ENCODE data around the gene MYH7.

MYH7 gene

DNA sequence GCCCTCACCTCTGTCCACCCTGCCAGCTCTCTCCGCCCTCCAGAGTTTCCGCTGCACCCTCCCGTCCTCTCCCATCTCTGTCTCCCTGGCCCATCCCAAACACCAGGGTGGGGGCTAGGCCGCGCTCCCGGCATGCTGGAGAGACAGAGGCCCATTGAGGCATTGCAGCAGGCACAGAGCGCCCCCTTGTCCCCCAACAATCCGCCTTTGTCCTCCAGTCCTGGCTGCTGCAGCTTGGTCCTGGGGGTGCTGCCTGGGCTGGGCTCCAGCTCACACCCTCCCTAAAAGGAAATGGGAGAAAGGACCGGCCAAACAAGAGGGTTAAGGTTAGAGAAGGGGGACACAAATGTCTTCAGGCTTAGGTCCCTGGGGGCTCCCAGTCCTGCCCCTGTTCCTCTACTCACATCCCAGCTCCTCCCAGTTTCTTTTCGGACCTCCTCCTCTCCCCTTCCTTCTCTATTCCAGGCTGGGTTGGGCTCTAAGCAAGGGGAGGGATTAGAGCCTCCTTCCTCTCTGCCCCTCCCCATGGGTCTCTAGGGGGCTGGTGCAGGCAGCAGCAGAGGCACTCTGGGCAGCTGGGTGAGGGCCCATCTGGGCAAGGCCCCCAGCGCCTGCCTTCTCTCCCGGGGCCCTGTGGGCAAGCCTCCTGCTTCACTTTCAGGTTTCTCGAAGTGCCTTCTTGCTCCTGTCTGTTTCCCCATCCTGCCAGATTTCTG is 58.8 kb downstream of the MYH7 start, which contains the start of gene CMTM5:
Gene CMTM5, plus strand, starts transcription at position 565 of the 716 bp plus-strand sequence. CDS start 206 bp downstream, outside the sequence.
- in situ Hi-C loops (cut with HindIII; ENCODE audit: low sequenced_read_pairs) = no loop called here

GRCh38 chr14:23375527-23376251 is 59.8 kb downstream of the MYH7 start:
- in situ Hi-C loops (cut with HindIII; ENCODE audit: low sequenced_read_pairs) = no loop called here

- in situ Hi-C loops (cut with HindIII; ENCODE audit: low sequenced_read_pairs) = no loop called here
Measured at GRCh38 chr14:23373041-23373440, 62.4 kb downstream of the MYH7 start.

- in situ Hi-C loops (cut with HindIII; ENCODE audit: low sequenced_read_pairs) = no loop called here
Measured at GRCh38 chr14:23372509-23372908, 63.0 kb downstream of the MYH7 start, which contains the start of gene IL25. IL25 (plus strand) TSS chr14:23372809.

DNA sequence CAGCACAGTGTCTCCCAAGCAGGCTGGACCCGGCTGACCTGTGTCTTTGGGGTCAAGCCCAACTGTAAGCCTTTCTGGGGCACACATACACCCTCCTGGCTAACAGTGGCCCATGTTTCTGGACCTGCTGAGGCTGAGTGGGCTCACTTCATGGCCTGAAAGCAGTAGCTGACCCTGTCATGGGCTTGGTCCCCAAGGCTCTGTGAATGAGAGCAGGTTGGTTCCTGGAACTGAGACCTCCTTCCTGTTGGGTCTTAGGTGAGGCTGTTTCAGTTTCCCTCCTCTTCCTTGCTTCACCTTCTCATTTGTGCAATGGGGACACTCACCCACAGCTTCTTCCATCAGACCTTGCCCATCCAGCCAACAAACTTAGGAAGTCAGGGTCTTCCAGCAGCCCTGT is 63.6 kb downstream of the MYH7 start:
- in situ Hi-C loops (cut with HindIII; ENCODE audit: low sequenced_read_pairs) = no loop called here

GRCh38 chr14:23370221-23370620 is 65.2 kb downstream of the MYH7 start:
- in situ Hi-C loops (cut with HindIII; ENCODE audit: low sequenced_read_pairs) = no loop called here

DNA sequence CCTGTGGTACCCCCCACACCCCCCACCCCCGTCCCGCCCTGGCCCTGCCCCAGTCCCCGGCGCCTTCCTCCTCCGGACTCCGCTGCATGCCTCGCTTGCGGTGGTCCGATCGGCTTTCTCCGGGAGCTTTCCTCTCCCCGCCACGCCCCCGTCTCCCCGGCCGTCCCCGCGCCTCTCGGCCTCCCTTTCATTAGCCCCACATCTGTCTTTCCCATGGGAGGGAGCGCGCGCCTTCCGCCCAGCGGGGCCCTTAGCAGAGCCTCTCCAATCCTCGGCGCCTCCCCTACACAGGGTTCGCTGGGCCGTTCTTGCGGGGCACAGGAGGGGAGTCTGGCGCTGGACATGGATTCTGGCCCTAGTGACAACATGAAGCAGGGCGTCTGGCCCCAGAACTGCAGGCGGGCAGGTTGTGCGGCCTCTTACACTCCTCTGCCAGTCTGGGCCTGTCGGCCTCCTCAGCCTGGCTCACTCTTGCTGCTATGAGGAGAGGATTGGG is 69.0 kb downstream of the MYH7 start:
- in situ Hi-C loops (cut with HindIII; ENCODE audit: low sequenced_read_pairs) = loop anchor here (5.0 kb wide), 1 partner anchor 71 kb away; the partner anchor contains the start of gene MYH7

GRCh38 chr14:23365732-23366425 is 69.6 kb downstream of the MYH7 start:
- in situ Hi-C loops (cut with HindIII; ENCODE audit: low sequenced_read_pairs) = loop anchor here (5.0 kb wide), 1 partner anchor 71 kb away; the partner anchor contains the start of gene MYH7

GRCh38 chr14:23365036-23365731 is 70.3 kb downstream of the MYH7 start, which contains the start of gene EFS:
EFS (minus strand) TSS chr14:23365172; CDS start chr14:23365025, 147 bp downstream.
- in situ Hi-C loops (cut with HindIII; ENCODE audit: low sequenced_read_pairs) = loop anchor here (5.0 kb wide), 1 partner anchor 72 kb away; the partner anchor contains the start of gene MYH7

DNA sequence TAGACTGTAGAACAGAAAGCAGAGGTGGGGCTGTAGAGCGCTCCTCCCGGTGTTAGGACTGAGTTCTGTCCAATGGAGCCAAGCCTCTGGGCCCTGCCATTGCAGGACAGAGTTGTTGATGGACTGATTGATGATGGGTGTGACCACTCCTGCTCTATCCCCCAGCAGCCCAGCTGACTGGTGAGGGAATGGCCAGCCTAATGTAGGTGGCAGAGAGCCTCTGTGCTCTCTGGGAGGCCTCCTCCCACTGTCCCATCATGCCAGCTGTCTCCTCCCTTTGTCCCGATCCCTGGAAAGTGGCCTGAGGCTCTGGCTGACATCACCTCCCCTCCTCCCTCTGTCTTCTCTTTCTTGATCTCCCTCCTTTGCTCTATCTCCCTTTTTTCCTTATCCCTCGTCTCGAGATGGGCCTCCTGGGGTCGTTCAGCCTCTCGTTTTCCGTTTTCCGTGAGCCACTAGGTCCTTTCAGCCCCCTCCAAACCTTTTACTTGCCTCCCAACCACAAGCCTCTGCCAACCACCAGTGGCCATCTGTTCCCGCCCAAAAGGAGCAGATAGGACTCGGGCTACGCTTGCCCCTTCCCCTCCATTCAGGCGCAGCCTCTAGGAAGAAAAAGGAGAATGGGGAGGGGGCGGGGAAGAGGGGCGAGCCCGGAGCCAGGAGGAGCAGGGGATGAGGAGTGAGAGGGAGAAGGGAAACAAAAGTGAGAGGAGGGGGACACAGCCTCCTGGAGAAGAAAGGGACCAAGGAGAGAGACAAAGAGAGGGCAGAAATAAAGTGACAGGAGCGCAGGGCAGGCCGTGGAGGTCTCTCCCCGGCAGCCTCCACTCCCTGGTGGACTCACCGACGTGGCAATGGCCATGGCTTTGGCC is 71.1 kb downstream of the MYH7 start:
- in situ Hi-C loops (cut with HindIII; ENCODE audit: low sequenced_read_pairs) = loop anchor here (5.0 kb wide), 1 partner anchor 73 kb away; the partner anchor contains the start of gene MYH7
